ENCODE results near the gene CARS2.

- TF ChIP-seq CTCF (IDR thresholded peaks at IDR 0.05; ENCODE audit: low read depth, low read length) (no peak), POLR2A (IDR thresholded peaks at IDR 0.05; ENCODE audit: extremely low read depth, insufficient read length) (peak; percentile 99)
Measured at GRCh38 chr13:110712849-110713641, 7.1 kb upstream of the CARS2 start.
